Esophagus muscularis mucosa (tissue), 2 donors: ENCODE results near the gene RAB14.

Source experiments
- EP300 ChIP-seq: sonication (generic); formaldehyde crosslinking; IDR thresholded peaks from one replicate; pipeline ENCODE4 v1.6.1; 2017; ENCODE audit warnings: antibody characterized with exemption
- POLR2A ChIP-seq: fragments of 450-650 bp; IDR thresholded peaks from one replicate; pipeline ENCODE4 v1.6.1; 2017; ENCODE audit warnings: antibody characterized with exemption, moderate library complexity, mild to moderate bottlenecking, low read depth

- no peak for TF ChIP-seq EP300
- no peak for TF ChIP-seq POLR2A
Observed at GRCh38 chr9:121183666-121184423, 17.8 kb downstream of the RAB14 start.
